Natural killer cell (primary cell): ENCODE measurements around the gene CNGA1. TPM values are rescaled to one million over a fixed set of nuclear protein-coding genes. Genes with fewer than 3 reads are reported as not detected.
A peak's percentile ranks its signal among the peaks of the same experiment; 100 is the strongest.
"Not testable (repeated sequence)": the region's sequence is repeated elsewhere in the genome, so short reads cannot be mapped to it uniquely, and the experiment has no call there.

Experiments used
- ATAC-seq, 3 donors: fragments of 150-1000 bp in 2 of 3; fragments of 200-7000 bp in 1 of 3; cut with Tn5 transposase; 1 replicate in 1 of 3; 2 replicates in 2 of 3; pipeline ENCODE4 v1.10.0; 2021; ENCODE audit warnings: mild to moderate bottlenecking in 2 of 3, moderate library complexity in 2 of 3
- DNase-seq, 2 donors: peaks; one replicate each; pipeline versions ENCODE4 v3.0.0 to v3.0.0-alpha.2; 2013 to 2021; ENCODE audit warnings: mixed read lengths in 1 of 2
- H3K27ac ChIP-seq: one replicate; pipeline ENCODE4 v1.5.1; 2013; ENCODE audit warnings: mild to moderate bottlenecking, low read length
- H3K27me3 ChIP-seq: one replicate; pipeline ENCODE4 v1.6.1; 2013; ENCODE audit warnings: low read length; ENCODE audit not compliant: control insufficient read depth, insufficient read depth
- H3K36me3 ChIP-seq: one replicate; pipeline ENCODE4 v1.6.1; 2013; ENCODE audit warnings: low read length; ENCODE audit not compliant: control insufficient read depth, insufficient read depth
- H3K4me1 ChIP-seq: one replicate; pipeline ENCODE4 v1.6.1; 2013; ENCODE audit warnings: low read length; ENCODE audit not compliant: control insufficient read depth, insufficient read depth
- H3K4me3 ChIP-seq: one replicate; pipeline ENCODE4 v1.5.1; 2013; ENCODE audit warnings: low read length
- H3K9me3 ChIP-seq: one replicate; pipeline ENCODE4 v1.6.1; 2013; ENCODE audit warnings: low read length; ENCODE audit not compliant: control insufficient read depth, insufficient read depth
- H3K27ac Mint-ChIP-seq, 2 donors: one replicate each; pipeline ENCODE4 v1.8.0; 2022; ENCODE audit warnings: mild to moderate bottlenecking in 2 of 2, mixed read lengths in 2 of 2, moderate library complexity in 1 of 2
- H3K27me3 Mint-ChIP-seq, 2 donors: one replicate each; pipeline ENCODE4 v1.8.0; 2022; ENCODE audit warnings: low read depth in 2 of 2, mixed read lengths in 2 of 2
- H3K36me3 Mint-ChIP-seq: one replicate; pipeline ENCODE4 v1.8.0; 2022; ENCODE audit warnings: mixed read lengths
- H3K4me1 Mint-ChIP-seq, 2 donors: one replicate each; pipeline ENCODE4 v1.8.0; 2022; ENCODE audit warnings: mixed read lengths in 2 of 2
- H3K4me3 Mint-ChIP-seq: one replicate; pipeline ENCODE4 v1.8.0; 2022; ENCODE audit warnings: mild to moderate bottlenecking, moderate library complexity, mixed read lengths
- H3K9me3 Mint-ChIP-seq, 2 donors: one replicate each; pipeline ENCODE4 v1.8.0; 2022; ENCODE audit warnings: mixed read lengths in 2 of 2
- CTCF ChIP-seq: fragments of 200-600 bp; IDR thresholded peaks from one replicate; pipeline ENCODE4 v1.8.0; 2022; ENCODE audit warnings: antibody characterized with exemption
- WGBS: methylation state at CpG from one replicate; pipeline ENCODE4 v1.1.7; 2013; ENCODE audit warnings: missing lambda C conversion rate; ENCODE audit not compliant: insufficient coverage; 5-methylcytosine and 5-hydroxymethylcytosine counted together
- intact Hi-C: fragments of 100-400 bp; cut with micrococcal nuclease; formaldehyde crosslinking; loops from one replicate; pipeline ENCODE4 v1.14.2; 2022
- total RNA-seq, 4 donors: library from RNA; stranded (reverse); fragments of 120-200 nt in 1 of 4; gene quantifications; one replicate each; pipeline versions ENCODE4 v1.2.3 to v1.2.4, GENCODE V29; 2013 to 2022

CNGA1 gene
- total RNA-seq, 3 donors from 2014 or later (not counting 1 experiment from before 2014, with no cell fraction given), result not detected

GRCh38 chr4:47930971-47931804 is 85.3 kb downstream of the CNGA1 start:
- Mint-ChIP-seq H3K9me3 (no peaks in the 10 kb centered on the region), H3K36me3 (no peaks in the 10 kb centered on the region), H3K27ac (no peak overlapping the region), H3K27me3 (peaks cover 27 to 34% of the 10 kb centered on the region in 2 donors), H3K4me1 (peaks cover 6% of the 10 kb centered on the region in 2 donors), H3K4me3 (no peak overlapping the region)
- intact Hi-C loops, result no loop called here
- ATAC-seq, result no peak
- H3K27me3 ChIP-seq, result peaks cover 2% of the 10 kb centered on the region
- TF ChIP-seq CTCF, result no peak
- DNase-seq, result no peak
- WGBS, result 56% methylated on average over 2 of the region's 2 CpGs
- H3K27ac ChIP-seq, result no peak overlapping the region
- no peak overlapping the region for H3K4me3 ChIP-seq
- H3K4me1 ChIP-seq, result peaks cover 6% of the 10 kb centered on the region
- H3K9me3 ChIP-seq, result no peaks in the 10 kb centered on the region
- no peaks in the 10 kb centered on the region for H3K36me3 ChIP-seq

GRCh38 chr4:47929682-47930201 is 86.7 kb downstream of the CNGA1 start:
- peaks cover 2% of the 10 kb centered on the region for H3K27me3 ChIP-seq
- H3K27ac ChIP-seq, result no peak overlapping the region
- H3K9me3 Mint-ChIP-seq, result no peaks in the 10 kb centered on the region
- H3K4me1 ChIP-seq, result peaks cover 6% of the 10 kb centered on the region
- H3K4me1 Mint-ChIP-seq, result peaks cover 6% of the 10 kb centered on the region in 2 donors
- no peak for DNase-seq
- no peak overlapping the region for H3K4me3 ChIP-seq
- H3K36me3 ChIP-seq, result no peaks in the 10 kb centered on the region
- peaks cover 31 to 42% of the 10 kb centered on the region in 2 donors for H3K27me3 Mint-ChIP-seq
- no peak overlapping the region for H3K4me3 Mint-ChIP-seq
- no peaks in the 10 kb centered on the region for H3K9me3 ChIP-seq
- TF ChIP-seq CTCF, result no peak
- WGBS, result 73% methylated on average over 4 of the region's 4 CpGs
- ATAC-seq, result no peak
- H3K36me3 Mint-ChIP-seq, result no peaks in the 10 kb centered on the region
- no peak overlapping the region for H3K27ac Mint-ChIP-seq
- intact Hi-C loops, result loop anchor here (5.0 kb wide), 1 partner anchor 158 kb away; no protein-coding TSS in a partner anchor

GRCh38 chr4:47926667-47927258 is 89.7 kb downstream of the CNGA1 start:
- ATAC-seq, result peak; percentile 88 to 99 (median 98)
- Histone ChIP-seq H3K36me3 (no peaks in the 10 kb centered on the region), H3K9me3 (no peaks in the 10 kb centered on the region), H3K27me3 (peaks cover 2% of the 10 kb centered on the region), H3K27ac (no peak overlapping the region), H3K4me3 (no peak overlapping the region), H3K4me1 (peaks cover 6% of the 10 kb centered on the region)
- WGBS, result 14% methylated on average over 15 of the region's 15 CpGs
- Mint-ChIP-seq H3K36me3 (no peaks in the 10 kb centered on the region), H3K4me1 (peaks cover 6% of the 10 kb centered on the region in 2 donors), H3K9me3 (no peaks in the 10 kb centered on the region), H3K4me3 (no peak overlapping the region), H3K27me3 (peaks cover 32 to 53% of the 10 kb centered on the region in 2 donors), H3K27ac (no peak overlapping the region)
- TF ChIP-seq CTCF, result peak; percentile 79
- peak; percentile 28 to 71 for DNase-seq
- intact Hi-C loops, result loop anchor here (5.0 kb wide), 1 partner anchor 161 kb away; no protein-coding TSS in a partner anchor

GRCh38 chr4:47923261-47923608 is 93.2 kb downstream of the CNGA1 start:
- H3K4me1 ChIP-seq, H3K9me3 ChIP-seq, H3K36me3 ChIP-seq, intact Hi-C loops, ATAC-seq, H3K4me3 ChIP-seq, H3K36me3 Mint-ChIP-seq, H3K9me3 Mint-ChIP-seq, H3K4me1 Mint-ChIP-seq, DNase-seq, H3K27ac ChIP-seq, H3K4me3 Mint-ChIP-seq, H3K27ac Mint-ChIP-seq, H3K27me3 ChIP-seq: not testable (repeated sequence)
- peaks cover 33 to 53% of the 10 kb centered on the region in 2 donors for H3K27me3 Mint-ChIP-seq
- 10% methylated on average over 8 of the region's 8 CpGs for WGBS

- H3K27ac ChIP-seq, ATAC-seq, H3K27ac Mint-ChIP-seq, H3K36me3 ChIP-seq, H3K9me3 Mint-ChIP-seq, H3K4me1 Mint-ChIP-seq, H3K9me3 ChIP-seq, intact Hi-C loops, H3K4me1 ChIP-seq, H3K4me3 ChIP-seq, H3K36me3 Mint-ChIP-seq, H3K27me3 ChIP-seq, H3K4me3 Mint-ChIP-seq, DNase-seq: not testable (repeated sequence)
- H3K27me3 Mint-ChIP-seq, result peaks cover 29 to 47% of the 10 kb centered on the region in 2 donors
- 77% methylated on average over 17 of the region's 17 CpGs for WGBS
Measured at GRCh38 chr4:47922436-47923260, 93.8 kb downstream of the CNGA1 start.
